Neural cell (in vitro differentiated cells): ENCODE results near the gene FRMD4A.

Experiments
- CTCF ChIP-seq: fragments of 450-650 bp; IDR thresholded peaks from 2 replicates; pipeline ENCODE4 v1.5.1; 2014; ENCODE audit warnings: antibody characterized with exemption, mild to moderate bottlenecking, moderate library complexity; ENCODE audit not compliant: poor library complexity, severe bottlenecking
- EP300 ChIP-seq: fragments of 450-650 bp; conservative IDR thresholded peaks from 2 replicates; pipeline ENCODE4 v1.6.1; 2014; ENCODE audit warnings: antibody characterized with exemption, mild to moderate bottlenecking, moderate library complexity; ENCODE audit not compliant: poor library complexity, severe bottlenecking
- EZH2 ChIP-seq: fragments of 200-600, 300-800 bp; shearing (Covaris generic), sonication (generic); IDR thresholded peaks from 2 replicates; pipeline ENCODE4 v1.6.1; 2014; ENCODE audit warnings: antibody characterized with exemption, low read length, borderline replicate concordance, mild to moderate bottlenecking; ENCODE audit not compliant: insufficient read depth, poor library complexity, severe bottlenecking
- POLR2AphosphoS5 ChIP-seq: IDR thresholded peaks from 2 replicates; pipeline ENCODE4 v1.6.1; 2012
- RAD21 ChIP-seq: fragments of 450-650 bp; conservative IDR thresholded peaks from 2 replicates; pipeline ENCODE4 v1.6.1; 2014; ENCODE audit warnings: antibody characterized with exemption, mild to moderate bottlenecking, moderate library complexity
- REST ChIP-seq: IDR thresholded peaks from 2 replicates; pipeline ENCODE4 v1.6.1; 2012; ENCODE audit warnings: borderline replicate concordance
- SMC3 ChIP-seq: fragments of 450-650 bp; conservative IDR thresholded peaks from 2 replicates; pipeline ENCODE4 v1.6.1; 2014; ENCODE audit warnings: antibody characterized with exemption, mild to moderate bottlenecking, moderate library complexity; ENCODE audit not compliant: poor library complexity
- TAF1 ChIP-seq: IDR thresholded peaks from 2 replicates; pipeline ENCODE4 v1.6.1; 2012; ENCODE audit warnings: low read depth

- TF ChIP-seq CTCF (no peak), EZH2 (no peak), RAD21 (no peak), TAF1 (no peak), EP300 (no peak), POLR2AphosphoS5 (no peak), REST (no peak), SMC3 (no peak)
Observed at GRCh38 chr10:14047431-14047830, 283.3 kb downstream of the FRMD4A start.
